Liver (tissue), 3 donors: ENCODE data around the gene NIT1.

Experiments used
- CTCF ChIP-seq: fragments of 150-350 bp; IDR thresholded peaks from 2 replicates; pipeline ENCODE4 v1.5.1; 2017; ENCODE audit warnings: improper control_type of control experiment, low read depth, low read length; ENCODE audit not compliant: missing input control
- EGR1 ChIP-seq, 2 donors: IDR thresholded peaks; 2 replicates each; pipeline ENCODE4 v1.6.1; 2016 to 2018; ENCODE audit warnings: antibody characterized with exemption in 2 of 2, low read depth in 2 of 2
- GABPA ChIP-seq, 2 donors: IDR thresholded peaks in 1 of 2; conservative IDR thresholded peaks in 1 of 2; 2 replicates each; pipeline ENCODE4 v1.6.1; 2016; ENCODE audit warnings: antibody characterized with exemption in 2 of 2, mild to moderate bottlenecking in 1 of 2, moderate library complexity in 1 of 2
- JUND ChIP-seq, 2 donors: IDR thresholded peaks; 2 replicates each; pipeline ENCODE4 v1.6.1; 2016; ENCODE audit warnings: antibody characterized with exemption in 2 of 2
- MAX ChIP-seq: IDR thresholded peaks from 2 replicates; pipeline ENCODE4 v1.6.1; 2016; ENCODE audit warnings: antibody characterized with exemption
- NR2F2 ChIP-seq: IDR thresholded peaks from 2 replicates; pipeline ENCODE4 v1.6.1; 2016; ENCODE audit warnings: antibody characterized with exemption
- RAD21 ChIP-seq, 2 donors: IDR thresholded peaks; 2 replicates each; pipeline ENCODE4 v1.6.1; 2016; ENCODE audit warnings: antibody characterized with exemption in 2 of 2, mild to moderate bottlenecking in 2 of 2
- REST ChIP-seq: IDR thresholded peaks from 2 replicates; pipeline ENCODE4 v1.6.1; 2016; ENCODE audit warnings: antibody characterized with exemption, mild to moderate bottlenecking
- SP1 ChIP-seq: IDR thresholded peaks from 2 replicates; pipeline ENCODE4 v1.6.1; 2018; ENCODE audit warnings: antibody characterized with exemption, mild to moderate bottlenecking
- TAF1 ChIP-seq: conservative IDR thresholded peaks from 2 replicates; pipeline ENCODE4 v1.6.1; 2016; ENCODE audit warnings: antibody characterized with exemption, mild to moderate bottlenecking
- YY1 ChIP-seq: IDR thresholded peaks from 2 replicates; pipeline ENCODE4 v1.6.1; 2016; ENCODE audit warnings: antibody characterized with exemption, mild to moderate bottlenecking
- ZBTB33 ChIP-seq: IDR thresholded peaks from 2 replicates; pipeline ENCODE4 v1.6.1; 2016; ENCODE audit warnings: antibody characterized with exemption
- donor health status: healthy.
- donor health status: healthy.

- TF ChIP-seq SP1 (no peak), TAF1 (no peak), CTCF (no peak), RAD21 (IDR thresholded peaks at IDR 0.05) (no peak), ZBTB33 (no peak), GABPA (IDR thresholded peaks at IDR 0.05 in 1 of 2, conservative IDR thresholded peaks at IDR 0.05 in 1 of 2) (no peak), NR2F2 (no peak), YY1 (no peak), EGR1 (IDR thresholded peaks at IDR 0.05; ENCODE audit: low read depth in 2 of 2) (no peak), REST (no peak), MAX (no peak), JUND (IDR thresholded peaks at IDR 0.05) (no peak)
These were observed 41.5 kb upstream of the NIT1 start for GRCh38 chr1:161076410-161076809.
